Liver (tissue), 9 donors: ENCODE measurements around the gene WNT1. TPM values are rescaled to one million over a fixed set of nuclear protein-coding genes. Genes with fewer than 3 reads are reported as not detected.

Source experiments
- DNase-seq: peaks from one replicate; pipeline ENCODE4 v3.0.0-alpha.2; 2017; ENCODE audit warnings: low spot score
- H3K27ac ChIP-seq, 2 donors: one replicate each; pipeline ENCODE4 v1.7.0; 2013; ENCODE audit warnings: inconsistent platforms in 2 of 2, low read length in 2 of 2, control low read depth in 1 of 2, low read depth in 1 of 2, mild to moderate bottlenecking in 1 of 2
- H3K27me3 ChIP-seq, 4 donors: one replicate each; pipeline versions ENCODE4 v1.6.1 to v1.7.0; 2013; ENCODE audit warnings: low read length in 3 of 4, inconsistent platforms in 1 of 4, mild to moderate bottlenecking in 1 of 4, moderate library complexity in 1 of 4; ENCODE audit not compliant: control insufficient read depth in 4 of 4, insufficient read depth in 4 of 4
- H3K36me3 ChIP-seq, 4 donors: one replicate each; pipeline versions ENCODE4 v1.6.1 to v1.7.0; 2013; ENCODE audit warnings: low read length in 3 of 4, mild to moderate bottlenecking in 3 of 4, low read depth in 1 of 4, moderate library complexity in 1 of 4; ENCODE audit not compliant: control insufficient read depth in 4 of 4, insufficient read depth in 3 of 4
- H3K4me1 ChIP-seq, 4 donors: one replicate each; pipeline versions ENCODE4 v1.6.1 to v1.7.0; 2013; ENCODE audit warnings: low read length in 3 of 4, mild to moderate bottlenecking in 3 of 4, moderate library complexity in 1 of 4; ENCODE audit not compliant: control insufficient read depth in 4 of 4, insufficient read depth in 4 of 4
- H3K4me3 ChIP-seq, 3 donors: one replicate each; pipeline versions ENCODE4 v1.6.1 to v1.7.0; 2013; ENCODE audit warnings: low read length in 3 of 3, control low read depth in 1 of 3, low read depth in 1 of 3, mild to moderate bottlenecking in 1 of 3
- H3K9ac ChIP-seq, 2 donors: one replicate each; pipeline ENCODE4 v1.7.0; 2013; ENCODE audit warnings: low read length in 2 of 2, mild to moderate bottlenecking in 2 of 2, moderate library complexity in 2 of 2, control low read depth in 1 of 2, low read depth in 1 of 2
- H3K9me3 ChIP-seq, 4 donors: one replicate each; pipeline versions ENCODE4 v1.6.1 to v1.7.0; 2013; ENCODE audit warnings: low read length in 3 of 4; ENCODE audit not compliant: control insufficient read depth in 4 of 4
- ATF3 ChIP-seq: IDR thresholded peaks from 2 replicates; pipeline ENCODE4 v1.6.1; 2016; ENCODE audit warnings: antibody characterized with exemption
- EGR1 ChIP-seq, 2 donors: IDR thresholded peaks; 2 replicates each; pipeline ENCODE4 v1.6.1; 2016 to 2018; ENCODE audit warnings: antibody characterized with exemption in 2 of 2, low read depth in 2 of 2
- HNF4A ChIP-seq, 2 donors: conservative IDR thresholded peaks; 2 replicates each; pipeline ENCODE4 v1.6.1; 2016; ENCODE audit warnings: antibody characterized with exemption in 2 of 2, mild to moderate bottlenecking in 2 of 2
- NR2F2 ChIP-seq: IDR thresholded peaks from 2 replicates; pipeline ENCODE4 v1.6.1; 2016; ENCODE audit warnings: antibody characterized with exemption
- RAD21 ChIP-seq, 2 donors: IDR thresholded peaks; 2 replicates each; pipeline ENCODE4 v1.6.1; 2016; ENCODE audit warnings: antibody characterized with exemption in 2 of 2, mild to moderate bottlenecking in 2 of 2
- YY1 ChIP-seq: IDR thresholded peaks from 2 replicates; pipeline ENCODE4 v1.6.1; 2016; ENCODE audit warnings: antibody characterized with exemption, mild to moderate bottlenecking
- WGBS: extraction: QIAGEN DNeasy Blood & Tissue Kit; methylation state at CpG from one replicate; pipeline ENCODE4 v1.1.7; 2013; 5-methylcytosine and 5-hydroxymethylcytosine counted together
- polyA plus RNA-seq, 2 donors: library from polyadenylated mRNA; stranded (reverse) in 1 of 2; unstranded in 1 of 2; fragments of 200-250 nt in 1 of 2; fragments of >200 nt in 1 of 2; fragmentation: Nextera tagmentation in 1 of 2; extraction: Ambion mirVana in 1 of 2; gene quantifications; one replicate each; pipeline versions ENCODE4 v1.2.1 to v1.2.3, GENCODE V29; 2013 to 2015
- total RNA-seq, 2 donors: library from RNA; depleted of rRNA; stranded (reverse); fragments of >200 nt; gene quantifications; one replicate each; pipeline ENCODE4 v1.2.3, GENCODE V29; 2014
- TF ChIP-seq, protein P1 (sequence below): fragments of 150-350 bp; IDR thresholded peaks from 2 replicates; pipeline ENCODE4 v1.5.1; 2017; ENCODE audit warnings: improper control_type of control experiment, low read depth, low read length; ENCODE audit not compliant: missing input control
- donor health status: healthy.
- donor health status: healthy.
- donor health status: healthy.
- donor health status: healthy.
- donor health status: healthy.

Gene WNT1
- total and polyA plus RNA-seq, 4 donors = not detected

DNA sequence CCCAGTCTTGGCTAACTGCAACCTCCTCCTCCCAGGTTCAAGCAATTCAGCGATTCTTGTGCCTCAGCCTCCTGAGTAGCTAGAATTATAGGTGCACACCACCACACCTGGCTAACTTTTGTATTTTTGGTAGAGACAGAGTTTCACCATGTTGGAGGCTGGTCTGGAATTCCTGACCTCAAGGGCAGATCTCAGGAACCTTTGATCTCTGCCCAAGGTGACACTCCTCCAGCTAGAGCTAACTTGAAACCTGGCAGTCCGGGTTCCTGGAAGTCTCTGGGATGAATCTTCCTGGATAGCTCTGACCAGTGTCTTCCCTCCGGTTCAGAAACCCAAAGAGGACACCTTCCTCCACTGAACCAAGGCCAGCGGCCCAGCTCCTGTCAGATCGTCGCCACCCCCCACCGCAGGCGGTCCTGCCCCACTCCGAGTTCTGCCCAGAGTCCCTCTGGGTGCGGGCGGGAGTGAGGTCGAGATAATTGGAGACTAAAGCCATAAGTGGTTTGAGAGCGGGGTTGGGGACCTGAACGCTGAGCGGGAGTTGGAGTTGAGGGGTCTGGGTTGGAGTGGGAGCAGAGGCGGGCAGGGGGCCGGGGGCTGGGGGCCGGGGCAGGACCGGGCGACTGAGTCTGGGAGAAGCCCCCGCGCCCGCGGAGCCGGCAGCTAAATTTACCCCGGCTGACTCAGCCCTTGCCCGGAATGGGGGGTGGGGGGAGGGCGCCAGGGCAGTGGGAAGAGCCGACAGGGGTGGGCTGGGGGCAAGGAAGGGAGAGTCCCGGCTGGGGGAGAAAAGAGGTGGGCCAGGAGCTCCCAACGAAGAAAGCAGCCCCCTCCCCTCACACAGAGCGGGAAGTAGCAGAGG is 16.3 kb downstream of the WNT1 start:
- Histone ChIP-seq H3K27ac (no peak overlapping the region), H3K9me3 (no peaks in the 10 kb centered on the region), H3K36me3 (no peaks in the 10 kb centered on the region), H3K27me3 (peaks cover 0 to 4% (median 1%) of the 10 kb centered on the region in 4 donors), H3K4me1 (peaks cover 17 to 34% (median 26%) of the 10 kb centered on the region in 4 donors), H3K4me3 (no peak overlapping the region), H3K9ac (no peak overlapping the region)
- 30% methylated on average over 32 of the region's 32 CpGs for WGBS
- no peak for DNase-seq
- TF ChIP-seq HNF4A (conservative IDR thresholded peaks at IDR 0.05) (peak; percentile 39 to 76), NR2F2 (no peak)

DNA sequence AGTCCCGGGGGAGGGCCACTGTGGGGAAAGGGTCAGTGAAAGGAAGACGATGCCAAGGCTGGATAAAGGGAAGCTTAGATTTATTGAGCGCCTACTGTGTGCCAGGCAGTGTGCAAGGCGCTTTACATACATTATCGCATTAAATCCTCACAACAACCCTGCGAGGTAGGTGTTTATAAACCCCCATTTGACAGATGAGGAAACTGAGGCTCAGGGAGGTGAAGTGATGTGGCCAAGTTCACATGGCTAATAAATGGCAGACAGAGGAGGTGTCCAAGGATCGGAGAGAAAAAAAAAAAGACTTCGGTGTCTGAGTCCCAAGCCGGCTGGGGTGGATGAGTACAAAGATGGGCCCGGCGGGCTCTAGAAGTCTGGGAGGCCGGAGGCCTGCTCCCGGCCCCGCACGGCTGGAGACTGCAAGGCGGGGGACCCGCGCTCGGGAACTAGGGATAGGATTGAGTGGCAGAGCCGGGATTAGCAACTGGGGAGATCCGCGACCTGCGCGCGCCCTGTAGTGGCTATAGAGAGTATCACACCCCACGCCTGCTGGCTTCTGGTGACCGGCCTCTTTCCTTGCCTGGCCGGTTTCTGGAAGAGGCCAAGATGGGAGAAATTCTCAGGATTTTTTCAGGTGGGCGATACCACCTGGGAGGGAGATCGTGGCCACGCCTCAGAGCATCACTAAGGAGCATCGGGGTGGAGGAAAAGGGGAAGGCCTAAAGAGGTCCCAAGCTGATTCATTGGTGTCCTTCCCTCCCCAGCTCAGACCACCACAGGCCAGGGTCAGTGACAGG is 17.2 kb downstream of the WNT1 start:
- 7% methylated on average over 32 of the region's 32 CpGs for WGBS
- H3K9ac ChIP-seq = peak overlapping the region in 1 of 2 donors; percentile 42
- H3K27ac ChIP-seq = no peak overlapping the region
- H3K27me3 ChIP-seq = peaks cover 0 to 4% (median 0%) of the 10 kb centered on the region in 4 donors
- peak overlapping the region in 1 of 3 donors; percentile 34 for H3K4me3 ChIP-seq
- peaks cover 20 to 41% (median 32%) of the 10 kb centered on the region in 4 donors for H3K4me1 ChIP-seq
- TF ChIP-seq, protein P1, sequence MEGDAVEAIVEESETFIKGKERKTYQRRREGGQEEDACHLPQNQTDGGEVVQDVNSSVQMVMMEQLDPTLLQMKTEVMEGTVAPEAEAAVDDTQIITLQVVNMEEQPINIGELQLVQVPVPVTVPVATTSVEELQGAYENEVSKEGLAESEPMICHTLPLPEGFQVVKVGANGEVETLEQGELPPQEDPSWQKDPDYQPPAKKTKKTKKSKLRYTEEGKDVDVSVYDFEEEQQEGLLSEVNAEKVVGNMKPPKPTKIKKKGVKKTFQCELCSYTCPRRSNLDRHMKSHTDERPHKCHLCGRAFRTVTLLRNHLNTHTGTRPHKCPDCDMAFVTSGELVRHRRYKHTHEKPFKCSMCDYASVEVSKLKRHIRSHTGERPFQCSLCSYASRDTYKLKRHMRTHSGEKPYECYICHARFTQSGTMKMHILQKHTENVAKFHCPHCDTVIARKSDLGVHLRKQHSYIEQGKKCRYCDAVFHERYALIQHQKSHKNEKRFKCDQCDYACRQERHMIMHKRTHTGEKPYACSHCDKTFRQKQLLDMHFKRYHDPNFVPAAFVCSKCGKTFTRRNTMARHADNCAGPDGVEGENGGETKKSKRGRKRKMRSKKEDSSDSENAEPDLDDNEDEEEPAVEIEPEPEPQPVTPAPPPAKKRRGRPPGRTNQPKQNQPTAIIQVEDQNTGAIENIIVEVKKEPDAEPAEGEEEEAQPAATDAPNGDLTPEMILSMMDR = peak; percentile 84
- TF ChIP-seq EGR1 (IDR thresholded peaks at IDR 0.05; ENCODE audit: low read depth in 2 of 2) = no peak
- TF ChIP-seq RAD21 (IDR thresholded peaks at IDR 0.05) = peak; percentile 77 to 78
- H3K9me3 ChIP-seq = no peaks in the 10 kb centered on the region
- H3K36me3 ChIP-seq = no peaks in the 10 kb centered on the region
- DNase-seq = peak; percentile 63

GRCh38 chr12:48996794-48997718 is 18.9 kb downstream of the WNT1 start:
- 7% methylated on average over 71 of the region's 71 CpGs for WGBS
- peaks cover 0 to 4% (median 0%) of the 10 kb centered on the region in 4 donors for H3K27me3 ChIP-seq
- H3K4me3 ChIP-seq = peak overlapping the region in 2 of 3 donors; percentile 38 to 39
- DNase-seq = peak; percentile 76
- no peak overlapping the region for H3K27ac ChIP-seq
- H3K9me3 ChIP-seq = no peaks in the 10 kb centered on the region
- H3K4me1 ChIP-seq = peaks cover 20 to 41% (median 32%) of the 10 kb centered on the region in 4 donors
- TF ChIP-seq NR2F2 (no peak), RAD21 (IDR thresholded peaks at IDR 0.05) (peak; percentile 65 to 73), ATF3 (no peak), YY1 (no peak)
- TF ChIP-seq, protein P1 = peak; percentile 65
- H3K36me3 ChIP-seq = peaks cover 0 to 9% (median 5%) of the 10 kb centered on the region in 4 donors
- H3K9ac ChIP-seq = peak overlapping the region in 1 of 2 donors; percentile 36
